H1 (cell line): ENCODE results near the gene SLC12A6. TPM values are rescaled to one million over a fixed set of nuclear protein-coding genes. Genes with fewer than 3 reads are reported as not detected.

Experiments used
- NANOG ChIP-seq: IDR thresholded peaks from 2 replicates; pipeline ENCODE4 v1.6.1; 2011; ENCODE audit warnings: low read length, low read depth, mild to moderate bottlenecking, inconsistent platforms; ENCODE audit not compliant: insufficient read depth, poor library complexity, severe bottlenecking
- RAD21 ChIP-seq, 2 experiments: IDR thresholded peaks in 1 of 2; conservative IDR thresholded peaks in 1 of 2; 2 replicates each; pipeline ENCODE4 v1.6.1; 2011; ENCODE audit warnings: low read depth in 2 of 2, low read length in 2 of 2, improper control_type of control experiment in 1 of 2, inconsistent platforms in 1 of 2, mild to moderate bottlenecking in 1 of 2, moderate library complexity in 1 of 2
- SRF ChIP-seq: IDR thresholded peaks from 2 replicates; pipeline ENCODE4 v1.6.1; 2011; ENCODE audit warnings: mild to moderate bottlenecking, low read depth, low read length, moderate library complexity
- SUZ12 ChIP-seq: fragments of 200-600 bp; sonication (generic); IDR thresholded peaks from 2 replicates; pipeline ENCODE4 v1.6.1; 2012; ENCODE audit warnings: mild to moderate bottlenecking, inconsistent platforms, low read length, moderate library complexity, mixed read lengths
- TAF1 ChIP-seq: IDR thresholded peaks from 2 replicates; pipeline ENCODE4 v1.6.1; 2011; ENCODE audit warnings: mild to moderate bottlenecking, low read depth, low read length
- polyA plus RNA-seq, 7 experiments: library from polyadenylated mRNA; depleted of rRNA in 3 of 7; stranded (reverse) in 5 of 7; unstranded in 2 of 7; fragments of >200 nt in 5 of 7; fragments of 200-250 nt in 2 of 7; gene quantifications; 1 replicate in 5 of 7; 2 replicates in 1 of 7; 4 replicates in 1 of 7; pipeline versions ENCODE4 v1.2.1 to v1.2.3, GENCODE V29; 2011 to 2013; ENCODE audit warnings: missing spikeins in 2 of 7, mixed read lengths in 2 of 7
- total RNA-seq: library from RNA; stranded (reverse); fragmentation: NEBNext Ultra II Directional; extraction: Animal tissue kit (Norgen Biotek cat#: 25700); gene quantifications from 2 replicates; pipeline ENCODE4 v1.2.1, GENCODE V29; 2021
- TF ChIP-seq, protein P1 (sequence below): IDR thresholded peaks from 2 replicates; pipeline ENCODE4 v1.6.1; 2011; ENCODE audit warnings: low read depth, mild to moderate bottlenecking, low read length; ENCODE audit not compliant: insufficient read depth

SLC12A6 gene
- total and polyA plus RNA-seq, 2 of the 8 experiments (the other 6 are each of a cell fraction or from before 2014, with no cell fraction given), result 9.2 to 11.1 TPM

DNA sequence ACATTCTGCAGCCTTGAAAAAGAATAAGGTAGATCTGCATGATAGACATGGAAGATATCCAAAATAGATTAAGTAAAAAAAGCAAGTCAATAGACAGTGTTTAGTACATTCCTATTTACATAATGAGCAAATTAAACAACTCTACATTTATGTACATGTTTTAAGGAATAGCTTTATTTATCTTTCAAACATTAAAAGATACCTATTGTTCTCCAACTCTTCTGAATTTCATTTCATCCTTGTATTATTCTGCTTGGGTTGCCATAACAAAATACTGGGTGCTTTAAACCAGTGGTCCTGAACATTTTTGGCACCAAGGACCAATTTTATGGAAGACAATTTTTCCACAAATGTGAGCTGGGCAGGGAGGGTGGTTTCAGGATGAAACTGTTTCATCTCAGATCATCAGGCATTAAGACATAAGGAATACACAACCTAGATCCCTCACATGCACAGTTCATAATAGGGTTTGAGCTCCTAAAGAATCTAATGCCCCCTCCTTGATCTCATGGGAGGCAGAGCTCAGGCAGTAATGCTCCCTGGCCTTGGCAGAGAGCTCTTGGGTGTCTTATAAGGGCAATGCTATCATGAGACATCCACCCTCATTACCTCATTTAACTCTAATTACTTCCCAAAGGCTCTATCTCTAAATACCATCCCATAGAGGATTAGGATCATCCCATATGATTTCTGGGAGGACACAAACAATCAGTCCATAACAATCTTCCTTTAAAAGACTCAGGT is 120.9 kb downstream of the SLC12A6 start (continued):
- TF ChIP-seq RAD21 (IDR thresholded peaks at IDR 0.05 in 1 of 2, conservative IDR thresholded peaks at IDR 0.05 in 1 of 2; ENCODE audit: low read depth in 2 of 2, low read length in 2 of 2) (no peak), TAF1 (no peak), NANOG (no peak), SUZ12 (no peak), SRF (no peak)
- TF ChIP-seq, protein P1, sequence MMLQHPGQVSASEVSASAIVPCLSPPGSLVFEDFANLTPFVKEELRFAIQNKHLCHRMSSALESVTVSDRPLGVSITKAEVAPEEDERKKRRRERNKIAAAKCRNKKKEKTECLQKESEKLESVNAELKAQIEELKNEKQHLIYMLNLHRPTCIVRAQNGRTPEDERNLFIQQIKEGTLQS, result no peak
